ENCODE data around the gene P3H2.

Gene P3H2

GRCh38 chr3:190009614-190010013 lies 111.1 kb downstream of the P3H2 start:
- Mint-ChIP-seq H3K36me3 (ENCODE audit: low read depth) (peaks cover 9% of the 10 kb centered on the region), H3K27ac (peak overlapping the region; percentile 73 to 88 (median 77)), H3K4me1 (peaks cover 91% of the 10 kb centered on the region), H3K27me3 (ENCODE audit: low read depth) (no peaks in the 10 kb centered on the region), H3K4me3 (no peak overlapping the region), H3K9me3 (no peaks in the 10 kb centered on the region)
- TF ChIP-seq CTCF (IDR thresholded peaks at IDR 0.05; ENCODE audit: unreplicated experiment in 3 of 3): no peak

GRCh38 chr3:190008432-190008831 lies 112.3 kb downstream of the P3H2 start:
- no peak for TF ChIP-seq CTCF (IDR thresholded peaks at IDR 0.05; ENCODE audit: unreplicated experiment in 3 of 3)
- peak overlapping the region in 1 of 3 experiments; percentile 27 for H3K4me3 Mint-ChIP-seq
- H3K9me3 Mint-ChIP-seq: no peaks in the 10 kb centered on the region
- H3K36me3 Mint-ChIP-seq (ENCODE audit: low read depth): peaks cover 9% of the 10 kb centered on the region
- no peaks in the 10 kb centered on the region for H3K27me3 Mint-ChIP-seq (ENCODE audit: low read depth)
- H3K4me1 Mint-ChIP-seq: peaks cover 85% of the 10 kb centered on the region
- peak overlapping the region; percentile 73 to 88 (median 77) for H3K27ac Mint-ChIP-seq

- H3K4me3 Mint-ChIP-seq: no peak overlapping the region
- TF ChIP-seq CTCF (IDR thresholded peaks at IDR 0.05; ENCODE audit: unreplicated experiment in 3 of 3): no peak
- peak overlapping the region; percentile 85 to 88 (median 86) for H3K27ac Mint-ChIP-seq
- H3K36me3 Mint-ChIP-seq (ENCODE audit: low read depth): peaks cover 9% of the 10 kb centered on the region
- peaks cover 78% of the 10 kb centered on the region for H3K4me1 Mint-ChIP-seq
- H3K9me3 Mint-ChIP-seq: no peaks in the 10 kb centered on the region
- no peaks in the 10 kb centered on the region for H3K27me3 Mint-ChIP-seq (ENCODE audit: low read depth)
These were observed 115.2 kb downstream of the P3H2 start for GRCh38 chr3:190005343-190006113.

GRCh38 chr3:190004656-190005055 lies 116.0 kb downstream of the P3H2 start:
- Mint-ChIP-seq H3K4me3 (no peak overlapping the region), H3K4me1 (peaks cover 75% of the 10 kb centered on the region), H3K27me3 (ENCODE audit: low read depth) (no peaks in the 10 kb centered on the region), H3K9me3 (no peaks in the 10 kb centered on the region), H3K27ac (peak overlapping the region; percentile 85 to 88 (median 86)), H3K36me3 (ENCODE audit: low read depth) (peaks cover 9% of the 10 kb centered on the region)
- TF ChIP-seq CTCF (IDR thresholded peaks at IDR 0.05; ENCODE audit: unreplicated experiment in 3 of 3): no peak

- Mint-ChIP-seq H3K27me3 (ENCODE audit: low read depth) (no peaks in the 10 kb centered on the region), H3K9me3 (no peaks in the 10 kb centered on the region), H3K36me3 (ENCODE audit: low read depth) (peaks cover 7% of the 10 kb centered on the region), H3K4me3 (peak overlapping the region in 2 of 3 experiments; percentile 2 to 3), H3K27ac (peak overlapping the region; percentile 69 to 88 (median 71)), H3K4me1 (peaks cover 65% of the 10 kb centered on the region)
- no peak for TF ChIP-seq CTCF (IDR thresholded peaks at IDR 0.05; ENCODE audit: unreplicated experiment in 3 of 3)
These were observed 117.0 kb downstream of the P3H2 start for GRCh38 chr3:190003681-190004123.

- Mint-ChIP-seq H3K36me3 (ENCODE audit: low read depth) (peaks cover 4% of the 10 kb centered on the region), H3K27me3 (ENCODE audit: low read depth) (no peaks in the 10 kb centered on the region), H3K4me3 (no peak overlapping the region), H3K4me1 (peaks cover 59% of the 10 kb centered on the region), H3K9me3 (no peaks in the 10 kb centered on the region), H3K27ac (peak overlapping the region; percentile 69 to 88 (median 71))
- TF ChIP-seq CTCF (IDR thresholded peaks at IDR 0.05; ENCODE audit: unreplicated experiment in 3 of 3): no peak
These were observed 117.6 kb downstream of the P3H2 start for GRCh38 chr3:190003068-190003467.
